Activated naive CD8-positive, alpha-beta T cell treated with anti-CD3 and anti-CD28 coated beads for 36 hours (primary cell): ENCODE data around the gene SCARF2. TPM values are rescaled to one million over a fixed set of nuclear protein-coding genes. Genes with fewer than 3 reads are reported as not detected.

Experiments
- DNase-seq: peaks from one replicate; pipeline ENCODE4 v3.0.0; 2021
- H3K27ac Mint-ChIP-seq: one replicate; pipeline ENCODE4 v1.8.0; 2022; ENCODE audit warnings: mild to moderate bottlenecking, moderate library complexity, mixed read lengths
- H3K27me3 Mint-ChIP-seq: one replicate; pipeline ENCODE4 v1.8.0; 2022; ENCODE audit warnings: mild to moderate bottlenecking, mixed read lengths
- H3K36me3 Mint-ChIP-seq: one replicate; pipeline ENCODE4 v1.8.0; 2021; ENCODE audit warnings: mild to moderate bottlenecking, mixed read lengths
- H3K4me1 Mint-ChIP-seq: one replicate; pipeline ENCODE4 v1.8.0; 2021; ENCODE audit warnings: mixed read lengths
- H3K4me3 Mint-ChIP-seq: one replicate; pipeline ENCODE4 v1.8.0; 2022; ENCODE audit warnings: mild to moderate bottlenecking, moderate library complexity, mixed read lengths
- H3K9me3 Mint-ChIP-seq: one replicate; pipeline ENCODE4 v1.8.0; 2022; ENCODE audit warnings: mixed read lengths
- total RNA-seq, 2 experiments: library from RNA; stranded (reverse); gene quantifications; one replicate each; pipeline ENCODE4 v1.2.3, GENCODE V29; 2021

The SCARF2 gene
- total RNA-seq, 2 experiments from 2014 or later = 0.14 to 0.16 TPM

- DNase-seq = no peak
These were observed 635 bp downstream of the SCARF2 start for GRCh38 chr22:20436768-20437612.

GRCh38 chr22:20436307-20436767 is 1.3 kb downstream of the SCARF2 start:
- H3K9me3 Mint-ChIP-seq = no peaks in the 10 kb centered on the region
- H3K4me1 Mint-ChIP-seq = peaks cover 9% of the 10 kb centered on the region
- DNase-seq = no peak
- peaks cover 61% of the 10 kb centered on the region for H3K27me3 Mint-ChIP-seq
- peak overlapping the region; percentile 19 for H3K4me3 Mint-ChIP-seq
- no peak overlapping the region for H3K27ac Mint-ChIP-seq
- H3K36me3 Mint-ChIP-seq = no peaks in the 10 kb centered on the region

More at GRCh38 chr22:20436768-20437612, 635 bp downstream of the SCARF2 start:
- no peak overlapping the region for H3K27ac Mint-ChIP-seq
- H3K36me3 Mint-ChIP-seq = no peaks in the 10 kb centered on the region
- H3K4me1 Mint-ChIP-seq = peaks cover 8% of the 10 kb centered on the region
- H3K27me3 Mint-ChIP-seq = peaks cover 55% of the 10 kb centered on the region
- peak overlapping the region; percentile 70 for H3K4me3 Mint-ChIP-seq
- H3K9me3 Mint-ChIP-seq = no peaks in the 10 kb centered on the region

GRCh38 chr22:20435436-20436306 is 2.0 kb downstream of the SCARF2 start:
- H3K27ac Mint-ChIP-seq = no peak overlapping the region
- DNase-seq = no peak
- peaks cover 64% of the 10 kb centered on the region for H3K27me3 Mint-ChIP-seq
- H3K4me1 Mint-ChIP-seq = peaks cover 12% of the 10 kb centered on the region
- no peaks in the 10 kb centered on the region for H3K9me3 Mint-ChIP-seq
- H3K4me3 Mint-ChIP-seq = peak overlapping the region; percentile 19
- H3K36me3 Mint-ChIP-seq = no peaks in the 10 kb centered on the region

DNA sequence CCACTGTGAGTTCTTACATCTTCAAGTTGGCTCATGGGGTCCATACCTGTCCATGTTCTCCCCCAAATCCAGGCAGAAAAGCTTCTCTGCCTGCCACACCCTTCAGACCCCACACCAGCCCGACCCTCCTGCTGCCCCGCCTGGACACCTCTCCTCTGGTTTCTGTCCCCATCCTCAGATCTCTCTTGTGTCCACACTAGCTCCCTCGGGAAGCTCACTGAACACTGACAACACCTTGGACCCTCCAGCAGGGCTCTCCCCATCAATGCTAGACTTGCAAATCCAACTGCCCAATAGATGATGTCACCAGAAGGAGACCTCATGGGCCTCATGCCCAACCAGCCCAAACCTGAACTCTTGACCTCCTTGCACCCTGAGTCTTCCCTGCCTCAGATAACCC is 2.9 kb downstream of the SCARF2 start:
- Mint-ChIP-seq H3K4me1 (peaks cover 13% of the 10 kb centered on the region), H3K27me3 (peaks cover 73% of the 10 kb centered on the region), H3K36me3 (no peaks in the 10 kb centered on the region), H3K9me3 (no peaks in the 10 kb centered on the region), H3K4me3 (no peak overlapping the region), H3K27ac (no peak overlapping the region)
- no peak for DNase-seq

DNA sequence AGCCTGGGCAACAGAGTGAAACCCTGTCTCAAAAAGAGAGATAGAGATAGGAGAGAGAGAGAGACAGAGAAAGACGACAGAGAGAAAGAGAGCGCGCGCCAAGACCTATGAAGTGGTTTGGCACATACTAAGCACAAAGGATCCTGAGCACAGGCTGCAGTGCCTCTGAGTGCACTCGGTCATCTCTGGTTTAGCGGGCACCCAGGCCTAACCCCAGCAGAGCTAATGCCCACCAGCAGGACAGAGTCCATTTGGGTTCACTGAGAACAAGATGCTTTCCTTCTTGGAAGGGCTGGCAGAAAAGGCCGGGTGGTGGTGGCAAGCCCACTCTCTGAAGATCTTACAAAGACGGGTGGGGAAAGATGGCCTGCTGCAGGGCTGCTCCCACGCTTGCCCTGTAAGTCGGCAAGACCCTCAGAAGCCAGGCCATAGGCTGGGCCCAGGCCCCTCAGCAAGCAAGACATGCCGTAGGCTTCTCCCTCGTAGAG is 3.3 kb downstream of the SCARF2 start:
- Mint-ChIP-seq H3K9me3 (no peaks in the 10 kb centered on the region), H3K36me3 (no peaks in the 10 kb centered on the region), H3K27me3 (peaks cover 69% of the 10 kb centered on the region), H3K27ac (no peak overlapping the region), H3K4me3 (no peak overlapping the region), H3K4me1 (peaks cover 13% of the 10 kb centered on the region)
- no peak for DNase-seq

GRCh38 chr22:20433686-20434241 is 3.9 kb downstream of the SCARF2 start:
- H3K4me1 Mint-ChIP-seq = peaks cover 16% of the 10 kb centered on the region
- H3K9me3 Mint-ChIP-seq = no peaks in the 10 kb centered on the region
- no peaks in the 10 kb centered on the region for H3K36me3 Mint-ChIP-seq
- no peak overlapping the region for H3K4me3 Mint-ChIP-seq
- no peak overlapping the region for H3K27ac Mint-ChIP-seq
- DNase-seq = no peak
- peaks cover 72% of the 10 kb centered on the region for H3K27me3 Mint-ChIP-seq

DNA sequence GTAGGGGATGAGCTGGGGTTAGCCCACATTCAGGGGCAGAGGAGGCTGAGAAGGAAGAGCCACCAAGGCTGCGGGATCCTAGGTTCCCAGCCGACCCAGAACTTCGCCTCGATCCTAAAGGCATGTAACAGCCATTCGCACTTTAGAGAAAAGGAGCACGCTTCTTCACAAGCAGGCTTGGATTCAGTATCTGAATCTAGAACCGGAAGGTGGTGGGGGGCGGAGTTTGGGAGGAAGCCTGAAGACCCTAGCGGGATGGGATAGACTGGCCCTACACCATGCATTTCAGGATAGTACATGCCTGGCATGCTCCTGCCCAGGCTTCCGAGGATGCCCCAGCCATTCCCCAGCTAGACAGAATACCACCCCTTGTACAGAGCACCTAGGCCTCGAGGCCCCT is 4.4 kb downstream of the SCARF2 start:
- H3K4me3 Mint-ChIP-seq = no peak overlapping the region
- H3K36me3 Mint-ChIP-seq = no peaks in the 10 kb centered on the region
- DNase-seq = no peak
- H3K27me3 Mint-ChIP-seq = peaks cover 72% of the 10 kb centered on the region
- H3K9me3 Mint-ChIP-seq = no peaks in the 10 kb centered on the region
- H3K4me1 Mint-ChIP-seq = peaks cover 17% of the 10 kb centered on the region
- H3K27ac Mint-ChIP-seq = no peak overlapping the region

GRCh38 chr22:20432244-20432686 is 5.4 kb downstream of the SCARF2 start:
- Mint-ChIP-seq H3K36me3 (no peaks in the 10 kb centered on the region), H3K4me3 (peak overlapping the region; percentile 6), H3K27ac (no peak overlapping the region), H3K27me3 (peaks cover 75% of the 10 kb centered on the region), H3K9me3 (no peaks in the 10 kb centered on the region), H3K4me1 (peaks cover 17% of the 10 kb centered on the region)
- DNase-seq = no peak

GRCh38 chr22:20431511-20432192 is 6.0 kb downstream of the SCARF2 start:
- no peaks in the 10 kb centered on the region for H3K9me3 Mint-ChIP-seq
- peaks cover 13% of the 10 kb centered on the region for H3K4me1 Mint-ChIP-seq
- no peak for DNase-seq
- no peak overlapping the region for H3K27ac Mint-ChIP-seq
- H3K27me3 Mint-ChIP-seq = peaks cover 75% of the 10 kb centered on the region
- H3K4me3 Mint-ChIP-seq = peak overlapping the region; percentile 6
- H3K36me3 Mint-ChIP-seq = no peaks in the 10 kb centered on the region

- no peaks in the 10 kb centered on the region for H3K9me3 Mint-ChIP-seq
- H3K4me3 Mint-ChIP-seq = peak overlapping the region; percentile 62
- DNase-seq = peak; percentile 71
- H3K4me1 Mint-ChIP-seq = peaks cover 12% of the 10 kb centered on the region
- no peak overlapping the region for H3K27ac Mint-ChIP-seq
- H3K27me3 Mint-ChIP-seq = peaks cover 77% of the 10 kb centered on the region
- H3K36me3 Mint-ChIP-seq = no peaks in the 10 kb centered on the region
These were observed 6.7 kb downstream of the SCARF2 start for GRCh38 chr22:20430720-20431510.

DNA sequence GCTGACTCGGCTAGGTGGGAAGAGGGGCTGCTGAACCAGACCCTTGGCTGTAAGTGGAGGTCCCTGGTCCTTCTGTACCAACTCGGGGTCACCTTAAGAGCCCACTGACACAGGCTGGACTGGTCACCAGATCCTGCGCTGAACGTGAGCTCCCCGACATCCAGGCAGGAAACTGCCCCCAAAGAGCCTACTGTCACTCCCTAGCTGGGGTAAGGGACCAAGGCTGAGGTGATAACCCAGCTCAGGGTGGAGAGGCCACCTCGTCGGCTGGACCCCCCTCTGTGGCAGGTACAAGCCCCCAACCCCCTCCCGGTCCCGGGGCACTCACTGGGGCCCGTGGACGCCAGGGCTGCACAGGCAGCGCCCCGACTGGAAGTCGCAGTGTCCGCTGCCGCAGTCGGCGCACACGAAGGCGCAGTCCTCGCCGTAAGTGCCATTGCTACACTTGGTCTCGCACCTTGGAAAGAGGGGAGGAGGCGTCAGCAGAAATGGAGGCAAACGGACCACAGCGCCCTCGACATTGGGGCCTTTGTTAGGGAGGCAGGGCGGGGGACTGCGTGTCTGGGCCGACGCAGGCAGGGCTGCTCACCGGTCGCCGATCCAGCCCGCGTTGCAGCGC is 7.4 kb downstream of the SCARF2 start:
- peaks cover 70% of the 10 kb centered on the region for H3K27me3 Mint-ChIP-seq
- no peaks in the 10 kb centered on the region for H3K36me3 Mint-ChIP-seq
- H3K4me1 Mint-ChIP-seq = peaks cover 12% of the 10 kb centered on the region
- peak overlapping the region; percentile 62 for H3K4me3 Mint-ChIP-seq
- H3K9me3 Mint-ChIP-seq = no peaks in the 10 kb centered on the region
- DNase-seq = no peak
- no peak overlapping the region for H3K27ac Mint-ChIP-seq

- Mint-ChIP-seq H3K4me1 (peaks cover 12% of the 10 kb centered on the region), H3K27ac (no peak overlapping the region), H3K9me3 (no peaks in the 10 kb centered on the region), H3K36me3 (no peaks in the 10 kb centered on the region), H3K4me3 (peak overlapping the region; percentile 72), H3K27me3 (peaks cover 62% of the 10 kb centered on the region)
- DNase-seq = peak; percentile 79
These were observed 8.1 kb downstream of the SCARF2 start for GRCh38 chr22:20429254-20430100.
